Measurements from ENCODE around the gene ZNF862.

The ZNF862 gene

DNA sequence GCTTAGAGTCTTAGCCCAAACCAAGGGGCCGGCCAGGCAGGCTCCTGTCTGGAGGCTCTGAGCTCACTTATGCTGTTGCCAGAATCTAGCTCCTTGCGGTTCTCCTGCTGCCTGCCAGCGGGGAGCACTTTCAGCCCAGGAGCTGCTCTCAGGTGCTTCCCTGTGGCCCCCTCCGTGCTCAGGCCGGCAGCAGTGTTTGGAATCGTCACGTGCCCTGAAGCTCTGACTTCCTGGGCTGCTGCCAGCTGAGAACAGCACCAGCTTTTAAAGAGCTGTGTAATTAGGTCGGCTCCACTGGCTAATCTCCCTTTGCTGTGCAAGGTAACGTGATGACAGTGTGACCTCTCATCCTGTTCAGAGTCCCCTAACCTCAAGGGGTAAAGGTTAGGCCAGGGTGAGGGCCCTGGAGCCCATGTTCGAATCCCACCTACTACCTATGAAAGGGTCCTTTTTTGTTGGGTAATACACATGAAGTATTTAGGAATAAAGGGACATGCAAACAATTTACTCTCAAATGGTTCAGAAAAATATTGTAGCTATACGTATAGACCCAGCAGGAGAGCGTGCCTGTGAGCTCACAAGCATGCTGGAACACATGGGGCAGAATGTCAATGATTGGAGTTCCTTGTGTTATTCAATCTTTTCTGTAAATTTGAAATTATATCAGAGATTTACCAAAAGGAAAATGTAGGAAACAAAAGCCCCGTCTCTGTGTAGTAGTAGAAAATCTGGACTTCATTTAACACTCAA is 16.6 kb downstream of the ZNF862 start:
- H3K27ac ChIP-seq (ENCODE audit: insufficient read depth, low read length, poor library complexity, severe bottlenecking), result peak overlapping the region; percentile 24

DNA sequence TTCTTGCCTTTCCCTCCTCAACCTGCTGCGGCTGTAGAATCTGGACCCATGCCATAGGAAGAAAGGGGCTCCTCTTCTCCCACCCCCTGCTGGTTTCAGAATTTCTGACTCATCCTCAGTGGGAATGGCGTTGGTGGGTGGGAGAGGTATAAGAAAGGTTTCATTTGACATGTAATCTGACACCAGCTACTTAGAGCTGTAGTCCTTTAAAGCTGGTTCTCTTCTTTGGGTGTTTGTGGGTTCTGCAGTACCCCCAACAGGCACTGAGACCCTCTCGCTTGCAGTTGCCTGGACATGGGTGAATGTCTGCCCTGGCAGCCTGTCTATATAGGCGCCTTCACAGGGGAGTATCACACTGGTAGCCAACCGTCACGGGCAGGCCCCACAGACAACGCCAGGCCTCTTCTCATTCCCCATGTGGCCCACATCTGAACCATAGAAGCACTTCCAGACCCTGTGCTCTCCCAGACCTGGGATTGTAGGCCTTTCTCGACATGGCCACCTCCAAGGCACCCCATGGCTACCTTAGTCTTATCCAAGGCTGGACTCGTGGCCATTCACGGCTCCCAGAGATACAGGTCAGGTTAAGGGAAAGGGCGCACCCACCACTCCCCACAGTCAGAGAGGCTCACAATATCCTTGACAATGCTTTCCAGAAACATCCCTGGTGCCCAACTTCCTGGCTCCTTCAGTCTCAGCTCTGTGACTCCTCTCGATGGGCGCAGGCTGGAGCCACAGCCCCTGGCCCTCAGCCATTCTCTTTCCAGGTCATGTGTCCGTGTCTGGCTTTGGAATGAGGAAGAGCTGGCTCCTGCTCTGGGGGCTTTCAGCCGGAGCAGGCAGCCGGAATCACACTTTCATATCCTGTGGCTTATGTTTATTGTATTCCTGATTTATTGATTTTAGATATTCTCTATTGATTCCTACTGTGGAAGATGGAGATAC is 17.5 kb downstream of the ZNF862 start:
- no peak for DNase-seq
- H3K4me1 ChIP-seq (ENCODE audit: control insufficient read depth, insufficient read depth, low read length, poor library complexity, severe bottlenecking), result peaks cover 28% of the 10 kb centered on the region

More for the DNA sequence above, 16.6 kb downstream of the ZNF862 start:
- Histone ChIP-seq H3K4me1 (ENCODE audit: control insufficient read depth, insufficient read depth, low read length, poor library complexity, severe bottlenecking) (peaks cover 28% of the 10 kb centered on the region), H3K9me3 (ENCODE audit: control insufficient read depth, low read length) (no peaks in the 10 kb centered on the region), H3K4me3 (ENCODE audit: insufficient read depth, low read depth, low read length, poor library complexity, severe bottlenecking) (no peak overlapping the region), H3K36me3 (ENCODE audit: control insufficient read depth, insufficient read depth, low read length) (peaks cover 6% of the 10 kb centered on the region), H3K27me3 (replicated peaks; ENCODE audit: control insufficient read depth, insufficient read depth, low read length, poor library complexity, severe bottlenecking) (no peaks in the 10 kb centered on the region)
- peak in 1 of 3 donors; percentile 19 for DNase-seq

DNA sequence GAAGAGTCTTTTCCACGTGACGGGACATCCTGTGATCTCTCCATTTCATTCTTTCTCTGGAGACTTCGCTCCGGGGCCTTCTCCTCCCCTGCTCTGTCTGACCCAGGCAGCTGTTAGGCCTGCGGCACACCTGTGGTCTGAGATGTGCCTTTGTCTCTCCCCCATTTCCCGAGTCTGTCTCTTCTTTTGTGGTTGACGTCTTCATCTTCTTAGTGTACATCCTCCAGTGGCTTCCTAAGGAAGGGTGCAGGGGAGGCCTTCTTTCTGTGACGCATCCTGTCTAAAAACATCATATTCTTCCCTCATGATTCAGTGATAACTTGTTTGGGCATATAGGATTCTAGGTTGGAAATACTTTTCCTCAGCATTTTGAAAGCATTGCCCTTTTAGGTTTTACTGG is 18.4 kb downstream of the ZNF862 start:
- Histone ChIP-seq H3K9me3 (ENCODE audit: control insufficient read depth, low read length) (no peaks in the 10 kb centered on the region), H3K36me3 (ENCODE audit: control insufficient read depth, insufficient read depth, low read length) (peaks cover 19% of the 10 kb centered on the region), H3K27ac (ENCODE audit: insufficient read depth, low read length, poor library complexity, severe bottlenecking) (no peak overlapping the region), H3K27me3 (replicated peaks; ENCODE audit: control insufficient read depth, insufficient read depth, low read length, poor library complexity, severe bottlenecking) (no peaks in the 10 kb centered on the region), H3K4me1 (ENCODE audit: control insufficient read depth, insufficient read depth, low read length, poor library complexity, severe bottlenecking) (peaks cover 28% of the 10 kb centered on the region), H3K4me3 (ENCODE audit: insufficient read depth, low read depth, low read length, poor library complexity, severe bottlenecking) (no peak overlapping the region)
- peak in 1 of 3 donors; percentile 39 for DNase-seq

More for the DNA sequence above, 17.5 kb downstream of the ZNF862 start:
- H3K9me3 ChIP-seq (ENCODE audit: control insufficient read depth, low read length), result no peaks in the 10 kb centered on the region
- peaks cover 11% of the 10 kb centered on the region for H3K36me3 ChIP-seq (ENCODE audit: control insufficient read depth, insufficient read depth, low read length)
- H3K27ac ChIP-seq (ENCODE audit: insufficient read depth, low read length, poor library complexity, severe bottlenecking), result no peak overlapping the region
- H3K4me3 ChIP-seq (ENCODE audit: insufficient read depth, low read depth, low read length, poor library complexity, severe bottlenecking), result no peak overlapping the region
- no peaks in the 10 kb centered on the region for H3K27me3 ChIP-seq (replicated peaks; ENCODE audit: control insufficient read depth, insufficient read depth, low read length, poor library complexity, severe bottlenecking)

DNA sequence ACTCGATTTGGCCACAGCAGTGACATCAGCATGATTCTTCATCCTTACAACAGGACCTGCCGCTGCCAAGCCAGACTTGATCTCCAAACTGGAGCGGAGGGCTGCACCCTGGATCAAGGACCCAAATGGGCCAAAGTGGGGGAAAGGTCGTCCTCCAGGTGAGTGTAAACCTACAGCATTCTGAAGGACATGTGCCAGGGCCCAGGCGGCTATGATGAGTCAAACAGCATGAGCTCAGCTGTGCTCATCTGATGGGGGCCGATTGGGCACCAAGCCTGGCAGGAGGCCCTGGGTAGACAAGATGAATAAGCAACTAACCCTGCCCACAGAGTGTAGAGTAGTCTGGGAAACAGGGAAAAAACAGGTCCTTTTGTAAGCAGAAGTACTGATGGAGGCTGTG is 21.2 kb downstream of the ZNF862 start:
- peaks cover 47% of the 10 kb centered on the region for H3K4me1 ChIP-seq (ENCODE audit: control insufficient read depth, insufficient read depth, low read length, poor library complexity, severe bottlenecking)
- no peak for DNase-seq
- no peak overlapping the region for H3K27ac ChIP-seq (ENCODE audit: insufficient read depth, low read length, poor library complexity, severe bottlenecking)
- no peaks in the 10 kb centered on the region for H3K27me3 ChIP-seq (replicated peaks; ENCODE audit: control insufficient read depth, insufficient read depth, low read length, poor library complexity, severe bottlenecking)
- no peaks in the 10 kb centered on the region for H3K9me3 ChIP-seq (ENCODE audit: control insufficient read depth, low read length)
- no peak overlapping the region for H3K4me3 ChIP-seq (ENCODE audit: insufficient read depth, low read depth, low read length, poor library complexity, severe bottlenecking)
- peaks cover 28% of the 10 kb centered on the region for H3K36me3 ChIP-seq (ENCODE audit: control insufficient read depth, insufficient read depth, low read length)

DNA sequence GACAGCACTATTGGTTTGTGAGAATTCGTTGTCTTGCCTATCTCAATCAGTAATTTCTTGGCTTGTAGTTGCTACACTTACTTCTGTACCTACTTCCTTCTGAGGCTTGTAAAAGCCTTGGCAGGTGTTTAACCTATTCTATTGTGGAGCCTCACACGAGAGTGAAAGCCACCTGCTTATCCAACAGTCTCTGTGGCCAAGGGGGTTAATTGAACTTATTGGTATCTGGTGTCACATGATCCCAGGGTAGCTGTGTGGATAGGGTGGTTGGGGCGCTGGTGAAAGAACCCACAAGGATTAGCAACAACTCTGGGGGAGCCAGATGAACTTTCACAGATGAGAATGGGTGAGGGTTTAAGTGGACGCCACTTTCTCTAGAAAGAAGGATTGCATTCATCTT is 21.7 kb downstream of the ZNF862 start:
- H3K27ac ChIP-seq (ENCODE audit: insufficient read depth, low read length, poor library complexity, severe bottlenecking), result no peak overlapping the region
- DNase-seq, result no peak
- H3K4me3 ChIP-seq (ENCODE audit: insufficient read depth, low read depth, low read length, poor library complexity, severe bottlenecking), result no peak overlapping the region
- no peaks in the 10 kb centered on the region for H3K27me3 ChIP-seq (replicated peaks; ENCODE audit: control insufficient read depth, insufficient read depth, low read length, poor library complexity, severe bottlenecking)
- no peaks in the 10 kb centered on the region for H3K9me3 ChIP-seq (ENCODE audit: control insufficient read depth, low read length)
- H3K36me3 ChIP-seq (ENCODE audit: control insufficient read depth, insufficient read depth, low read length), result peaks cover 28% of the 10 kb centered on the region
- peaks cover 47% of the 10 kb centered on the region for H3K4me1 ChIP-seq (ENCODE audit: control insufficient read depth, insufficient read depth, low read length, poor library complexity, severe bottlenecking)

DNA sequence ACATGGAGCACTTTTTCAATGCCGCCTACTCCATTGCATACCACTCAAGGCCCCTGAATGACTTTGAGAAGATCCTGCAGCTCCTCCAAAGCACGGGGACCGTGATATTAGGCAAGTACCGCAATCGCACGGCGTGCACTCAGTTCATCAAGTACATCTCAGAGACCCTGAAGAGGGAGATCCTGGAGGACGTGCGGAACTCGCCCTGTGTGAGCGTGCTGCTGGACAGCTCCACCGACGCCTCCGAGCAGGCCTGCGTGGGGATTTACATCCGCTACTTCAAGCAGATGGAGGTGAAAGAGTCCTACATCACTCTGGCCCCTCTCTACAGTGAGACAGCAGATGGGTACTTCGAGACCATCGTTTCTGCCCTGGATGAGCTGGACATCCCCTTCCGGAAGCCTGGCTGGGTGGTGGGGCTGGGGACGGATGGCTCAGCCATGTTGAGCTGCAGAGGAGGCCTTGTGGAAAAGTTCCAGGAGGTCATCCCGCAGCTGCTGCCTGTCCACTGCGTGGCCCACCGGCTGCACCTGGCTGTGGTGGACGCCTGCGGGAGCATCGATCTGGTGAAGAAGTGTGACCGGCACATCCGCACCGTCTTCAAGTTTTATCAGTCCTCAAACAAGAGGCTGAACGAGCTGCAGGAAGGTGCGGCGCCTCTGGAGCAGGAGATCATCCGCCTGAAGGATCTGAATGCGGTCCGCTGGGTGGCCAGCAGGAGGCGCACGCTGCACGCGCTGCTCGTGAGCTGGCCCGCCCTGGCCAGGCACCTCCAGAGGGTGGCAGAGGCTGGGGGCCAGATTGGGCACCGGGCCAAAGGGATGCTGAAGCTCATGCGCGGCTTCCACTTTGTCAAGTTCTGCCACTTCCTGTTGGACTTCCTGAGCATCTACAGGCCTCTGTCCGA is 22.9 kb downstream of the ZNF862 start:
- no peaks in the 10 kb centered on the region for H3K9me3 ChIP-seq (ENCODE audit: control insufficient read depth, low read length)
- H3K36me3 ChIP-seq (ENCODE audit: control insufficient read depth, insufficient read depth, low read length), result peaks cover 28% of the 10 kb centered on the region
- no peak overlapping the region for H3K27ac ChIP-seq (ENCODE audit: insufficient read depth, low read length, poor library complexity, severe bottlenecking)
- H3K27me3 ChIP-seq (replicated peaks; ENCODE audit: control insufficient read depth, insufficient read depth, low read length, poor library complexity, severe bottlenecking), result no peaks in the 10 kb centered on the region
- DNase-seq, result no peak
- no peak overlapping the region for H3K4me3 ChIP-seq (ENCODE audit: insufficient read depth, low read depth, low read length, poor library complexity, severe bottlenecking)
- peaks cover 46% of the 10 kb centered on the region for H3K4me1 ChIP-seq (ENCODE audit: control insufficient read depth, insufficient read depth, low read length, poor library complexity, severe bottlenecking)

DNA sequence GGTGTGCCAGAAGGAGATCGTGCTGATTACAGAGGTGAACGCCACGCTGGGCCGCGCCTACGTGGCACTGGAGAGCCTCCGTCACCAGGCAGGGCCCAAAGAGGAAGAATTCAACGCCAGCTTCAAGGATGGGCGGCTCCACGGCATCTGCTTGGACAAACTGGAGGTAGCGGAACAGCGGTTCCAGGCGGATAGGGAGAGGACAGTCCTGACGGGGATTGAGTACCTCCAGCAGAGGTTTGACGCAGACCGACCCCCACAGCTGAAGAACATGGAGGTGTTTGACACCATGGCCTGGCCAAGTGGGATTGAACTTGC is 23.5 kb downstream of the ZNF862 start:
- Histone ChIP-seq H3K4me1 (ENCODE audit: control insufficient read depth, insufficient read depth, low read length, poor library complexity, severe bottlenecking) (peaks cover 48% of the 10 kb centered on the region), H3K27me3 (replicated peaks; ENCODE audit: control insufficient read depth, insufficient read depth, low read length, poor library complexity, severe bottlenecking) (no peaks in the 10 kb centered on the region), H3K36me3 (ENCODE audit: control insufficient read depth, insufficient read depth, low read length) (peaks cover 28% of the 10 kb centered on the region), H3K27ac (ENCODE audit: insufficient read depth, low read length, poor library complexity, severe bottlenecking) (no peak overlapping the region), H3K9me3 (ENCODE audit: control insufficient read depth, low read length) (no peaks in the 10 kb centered on the region), H3K4me3 (ENCODE audit: insufficient read depth, low read depth, low read length, poor library complexity, severe bottlenecking) (no peak overlapping the region)
- DNase-seq, result no peak

DNA sequence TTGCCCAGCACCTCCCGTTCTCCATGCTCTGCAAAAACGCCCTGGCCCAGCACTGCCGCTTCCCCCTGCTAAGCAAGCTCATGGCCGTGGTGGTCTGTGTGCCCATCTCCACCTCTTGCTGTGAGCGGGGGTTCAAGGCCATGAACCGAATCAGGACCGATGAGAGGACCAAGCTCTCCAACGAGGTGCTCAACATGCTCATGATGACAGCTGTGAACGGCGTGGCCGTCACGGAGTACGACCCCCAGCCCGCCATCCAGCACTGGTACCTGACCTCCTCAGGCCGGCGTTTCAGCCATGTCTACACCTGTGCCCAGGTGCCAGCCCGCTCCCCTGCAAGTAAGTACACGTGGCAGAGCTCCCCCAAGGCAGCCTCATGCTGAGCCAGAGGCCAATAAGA is 24.0 kb downstream of the ZNF862 start:
- Histone ChIP-seq H3K27me3 (replicated peaks; ENCODE audit: control insufficient read depth, insufficient read depth, low read length, poor library complexity, severe bottlenecking) (no peaks in the 10 kb centered on the region), H3K36me3 (ENCODE audit: control insufficient read depth, insufficient read depth, low read length) (peaks cover 28% of the 10 kb centered on the region), H3K9me3 (ENCODE audit: control insufficient read depth, low read length) (no peaks in the 10 kb centered on the region), H3K4me1 (ENCODE audit: control insufficient read depth, insufficient read depth, low read length, poor library complexity, severe bottlenecking) (peaks cover 48% of the 10 kb centered on the region), H3K4me3 (ENCODE audit: insufficient read depth, low read depth, low read length, poor library complexity, severe bottlenecking) (no peak overlapping the region), H3K27ac (ENCODE audit: insufficient read depth, low read length, poor library complexity, severe bottlenecking) (no peak overlapping the region)
- DNase-seq, result no peak

DNA sequence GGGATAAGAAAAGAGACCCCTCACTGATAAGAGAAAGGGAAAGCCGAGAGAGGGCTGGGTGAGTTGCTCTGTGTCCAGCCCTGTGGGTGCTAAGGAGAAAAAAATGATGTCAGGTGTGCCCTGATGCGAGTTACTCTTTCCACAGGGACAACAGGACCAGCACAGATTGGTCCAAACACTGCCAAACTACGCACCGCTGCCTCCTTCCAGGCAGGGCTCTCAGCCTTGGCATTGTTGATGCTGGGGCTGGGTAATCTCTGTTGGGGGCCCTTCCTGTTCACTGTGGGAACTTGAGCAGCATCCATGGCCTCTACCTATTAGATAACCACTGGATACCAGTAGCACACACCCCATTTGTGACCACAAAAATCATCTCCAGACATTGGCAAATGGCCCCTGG is 25.3 kb downstream of the ZNF862 start:
- Histone ChIP-seq H3K27ac (ENCODE audit: insufficient read depth, low read length, poor library complexity, severe bottlenecking) (peak overlapping the region; percentile 12), H3K36me3 (ENCODE audit: control insufficient read depth, insufficient read depth, low read length) (peaks cover 28% of the 10 kb centered on the region), H3K4me3 (ENCODE audit: insufficient read depth, low read depth, low read length, poor library complexity, severe bottlenecking) (no peak overlapping the region), H3K27me3 (replicated peaks; ENCODE audit: control insufficient read depth, insufficient read depth, low read length, poor library complexity, severe bottlenecking) (no peaks in the 10 kb centered on the region), H3K9me3 (ENCODE audit: control insufficient read depth, low read length) (no peaks in the 10 kb centered on the region), H3K4me1 (ENCODE audit: control insufficient read depth, insufficient read depth, low read length, poor library complexity, severe bottlenecking) (peaks cover 59% of the 10 kb centered on the region)
- DNase-seq, result no peak
